Medulla oblongata (tissue), 1 donor: ENCODE results near the gene LGI2.

ENCODE experiments used
- DNase-seq: peaks from one replicate; pipeline ENCODE4 v3.0.0-alpha.2; 2015; ENCODE audit errors: extremely low spot score

Gene LGI2

DNA sequence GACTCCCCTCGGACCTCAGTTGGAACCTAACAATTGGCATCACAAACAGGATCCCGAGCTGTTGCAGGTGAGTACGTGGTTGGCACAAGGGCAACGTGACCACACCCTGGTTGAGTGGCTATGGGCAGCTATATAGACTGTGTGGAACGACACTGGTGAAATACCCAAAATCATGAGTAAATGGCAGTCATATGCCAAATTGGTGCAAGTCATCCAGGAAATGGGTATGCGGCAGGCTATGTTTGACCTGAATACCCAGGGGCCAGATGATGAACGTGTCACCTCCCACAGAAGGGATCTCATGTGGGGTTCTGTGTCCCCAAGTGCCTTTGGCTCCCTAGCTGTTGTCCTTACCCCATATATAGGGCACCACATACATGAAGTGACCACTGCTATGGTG, 64.7 kb downstream of the LGI2 start:
- no peak for DNase-seq

DNA sequence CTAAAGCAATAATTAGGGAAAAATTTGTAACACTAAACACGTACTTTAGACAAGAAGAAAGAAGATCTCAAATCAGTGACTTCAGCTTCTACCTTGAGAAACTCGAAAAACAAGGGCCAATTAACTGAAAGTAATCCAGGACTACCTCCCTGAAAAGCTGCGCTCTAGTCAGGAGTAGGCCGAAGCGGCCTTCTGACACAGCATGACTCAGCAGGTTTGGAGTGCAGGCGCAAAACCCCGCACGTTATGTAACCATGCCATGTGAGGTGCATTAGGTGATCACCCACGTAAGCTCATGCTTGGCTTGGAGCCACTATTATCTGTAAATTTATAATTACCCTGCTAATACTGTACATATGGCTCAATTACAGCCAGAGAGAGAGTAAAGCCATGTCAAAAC, 65.1 kb downstream of the LGI2 start:
- no peak for DNase-seq

DNA sequence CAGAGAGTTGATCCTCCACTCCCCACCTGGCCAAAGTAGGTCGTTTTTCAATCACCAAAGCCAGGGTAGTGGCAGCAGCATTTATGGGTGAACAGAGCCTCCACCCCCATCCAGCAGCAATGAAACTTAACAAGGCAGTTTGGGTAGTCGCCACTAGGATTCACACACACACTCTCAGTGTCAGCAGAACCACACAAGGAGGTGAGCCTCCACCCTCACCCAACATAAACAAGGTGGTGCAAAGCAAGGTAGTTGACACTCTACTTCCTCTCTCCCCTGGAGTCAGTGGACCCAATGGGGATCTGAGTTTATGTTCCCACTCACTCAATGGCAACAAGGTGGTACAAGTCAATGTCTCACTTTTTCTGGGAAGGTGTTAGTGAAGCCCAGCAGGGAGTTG, 67.5 kb downstream of the LGI2 start:
- no peak for DNase-seq

DNA sequence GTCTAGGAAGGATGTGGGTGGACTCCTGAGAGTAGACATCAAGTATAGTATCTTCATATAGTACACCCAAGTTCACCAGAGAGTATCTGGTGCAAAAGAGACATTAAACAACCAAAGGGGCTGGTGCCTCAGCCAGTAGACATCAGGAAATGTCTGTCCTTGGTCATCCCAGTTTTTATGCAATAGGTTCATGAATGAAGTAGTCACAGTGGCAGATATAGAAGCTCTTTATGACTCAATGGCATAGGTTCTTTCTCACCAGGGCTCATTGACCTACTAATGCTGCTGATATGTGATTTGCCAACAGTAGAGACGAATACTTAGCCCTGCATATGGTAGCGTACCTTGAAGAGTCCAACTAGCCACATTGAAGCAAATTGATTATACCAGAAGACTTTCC, 72.9 kb downstream of the LGI2 start:
- DNase-seq = no peak

DNA sequence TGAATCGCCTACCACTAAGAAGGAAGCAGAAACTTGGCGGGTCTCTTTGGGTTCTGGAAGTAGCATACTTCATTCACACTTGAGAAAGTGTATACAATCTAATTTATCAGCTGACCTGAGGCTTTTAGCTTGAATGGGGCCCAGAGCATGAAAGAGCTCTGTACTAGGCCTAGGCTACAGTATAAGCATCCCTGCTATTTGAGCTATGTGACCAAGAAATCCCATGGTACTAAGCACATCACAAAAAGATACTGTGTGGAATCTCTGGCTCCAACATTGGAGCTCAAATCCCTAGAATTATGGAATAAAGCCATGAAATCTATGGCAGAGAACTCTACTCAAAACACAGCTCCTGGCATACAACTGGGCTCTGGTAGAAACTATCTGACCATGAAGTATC, 74.0 kb downstream of the LGI2 start:
- no peak for DNase-seq

DNA sequence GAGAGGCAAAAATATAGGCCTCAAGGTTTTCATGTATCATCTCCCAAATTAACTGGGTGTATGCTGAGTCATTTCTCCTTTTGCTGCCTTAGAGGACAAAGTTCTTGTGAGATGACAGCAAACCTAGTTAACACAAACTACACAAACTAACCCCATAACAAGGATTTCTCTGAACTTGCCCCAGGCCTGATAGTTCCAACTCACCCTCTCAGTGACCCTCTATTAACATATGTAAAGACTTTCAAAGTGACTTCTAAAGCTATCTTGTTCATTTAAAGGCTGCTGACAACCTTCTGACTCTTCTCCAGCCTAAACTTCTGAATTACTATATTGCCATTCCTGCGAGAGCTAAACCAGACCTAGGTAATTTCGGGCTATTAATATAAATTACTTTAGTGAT, 74.7 kb downstream of the LGI2 start:
- DNase-seq = no peak

DNA sequence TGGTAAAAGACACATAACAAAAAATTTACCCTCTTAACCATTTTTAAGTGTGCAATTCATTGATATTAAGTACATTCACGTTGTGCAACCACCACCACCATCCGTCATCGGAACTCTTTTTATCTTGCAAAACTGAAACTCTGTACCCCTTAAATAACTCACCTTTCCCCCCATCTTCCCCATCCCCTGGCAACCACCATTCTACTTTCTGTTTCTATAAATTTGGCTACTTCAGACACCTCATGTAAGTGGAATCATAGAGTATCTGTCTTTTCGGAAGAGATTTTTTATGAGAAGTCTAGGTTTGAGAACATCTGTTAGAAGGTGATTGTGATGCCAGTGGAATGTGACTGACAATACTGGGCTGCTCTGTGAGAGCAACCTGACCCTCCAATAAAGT, 78.1 kb downstream of the LGI2 start:
- no peak for DNase-seq

DNA sequence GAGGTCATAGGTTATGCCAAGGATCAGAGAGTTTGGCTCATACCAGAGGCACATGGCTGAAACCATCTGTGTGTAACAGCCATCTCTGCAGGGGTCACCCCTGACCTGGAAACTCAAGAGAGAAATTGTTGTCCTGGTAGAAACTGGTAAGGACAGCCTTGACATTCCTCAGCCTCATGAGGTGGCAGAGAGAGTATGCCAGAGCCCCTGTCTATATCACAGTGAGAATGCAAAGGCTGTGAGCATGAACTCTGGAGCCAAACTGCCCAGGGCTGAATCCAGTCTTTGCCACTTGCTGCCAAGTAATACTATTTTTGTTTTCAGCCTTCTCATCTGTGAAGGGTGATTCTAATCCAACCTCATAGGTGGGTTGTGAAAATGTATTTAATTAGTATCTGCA, 80.8 kb downstream of the LGI2 start:
- no peak for DNase-seq
